Hepatocyte (in vitro differentiated cells): ENCODE measurements around the gene TNRC6A.
"Not testable (repeated sequence)": the region's sequence is repeated elsewhere in the genome, so short reads cannot be mapped to it uniquely, and the experiment has no call there.

Experiments
- EZH2 ChIP-seq: fragments of 200-600 bp; sonication (generic); IDR thresholded peaks from 2 replicates; pipeline ENCODE4 v1.6.1; 2016; ENCODE audit warnings: antibody characterized with exemption, mild to moderate bottlenecking, borderline replicate concordance
- EZH2phosphoT487 ChIP-seq: fragments of 200-600 bp; sonication (generic); IDR thresholded peaks from one replicate; pipeline ENCODE4 v1.6.1; 2018; ENCODE audit warnings: antibody characterized with exemption, mild to moderate bottlenecking, low read depth, moderate library complexity; ENCODE audit not compliant: unreplicated experiment, severe bottlenecking
- TF ChIP-seq, protein P1 (sequence below): fragments of 200-600 bp; sonication (generic); IDR thresholded peaks from 2 replicates; pipeline ENCODE4 v1.5.1; 2016; ENCODE audit warnings: antibody characterized with exemption, mild to moderate bottlenecking; ENCODE audit not compliant: poor library complexity

DNA sequence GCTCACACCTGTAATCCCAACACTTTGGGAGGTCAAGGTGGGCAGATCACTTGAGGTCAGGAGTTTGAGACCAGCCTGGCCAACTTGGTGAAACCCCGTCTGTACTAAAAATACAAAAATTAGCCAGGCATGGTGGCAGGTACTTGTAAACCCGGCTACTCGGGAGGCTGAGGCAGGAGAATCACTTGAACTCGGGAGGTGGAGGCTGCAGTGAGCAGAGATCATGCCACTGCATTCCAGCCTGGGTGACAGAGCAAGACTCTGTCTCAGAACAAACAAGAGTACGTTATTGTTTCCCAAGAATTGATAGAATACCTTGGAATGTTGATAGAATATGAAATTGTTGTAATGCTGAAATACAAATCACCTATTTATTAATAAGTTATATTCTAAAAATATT is 20.4 kb downstream of the TNRC6A start:
- TF ChIP-seq, protein P1, sequence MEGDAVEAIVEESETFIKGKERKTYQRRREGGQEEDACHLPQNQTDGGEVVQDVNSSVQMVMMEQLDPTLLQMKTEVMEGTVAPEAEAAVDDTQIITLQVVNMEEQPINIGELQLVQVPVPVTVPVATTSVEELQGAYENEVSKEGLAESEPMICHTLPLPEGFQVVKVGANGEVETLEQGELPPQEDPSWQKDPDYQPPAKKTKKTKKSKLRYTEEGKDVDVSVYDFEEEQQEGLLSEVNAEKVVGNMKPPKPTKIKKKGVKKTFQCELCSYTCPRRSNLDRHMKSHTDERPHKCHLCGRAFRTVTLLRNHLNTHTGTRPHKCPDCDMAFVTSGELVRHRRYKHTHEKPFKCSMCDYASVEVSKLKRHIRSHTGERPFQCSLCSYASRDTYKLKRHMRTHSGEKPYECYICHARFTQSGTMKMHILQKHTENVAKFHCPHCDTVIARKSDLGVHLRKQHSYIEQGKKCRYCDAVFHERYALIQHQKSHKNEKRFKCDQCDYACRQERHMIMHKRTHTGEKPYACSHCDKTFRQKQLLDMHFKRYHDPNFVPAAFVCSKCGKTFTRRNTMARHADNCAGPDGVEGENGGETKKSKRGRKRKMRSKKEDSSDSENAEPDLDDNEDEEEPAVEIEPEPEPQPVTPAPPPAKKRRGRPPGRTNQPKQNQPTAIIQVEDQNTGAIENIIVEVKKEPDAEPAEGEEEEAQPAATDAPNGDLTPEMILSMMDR: not testable (repeated sequence)
- not testable (repeated sequence) for TF ChIP-seq EZH2, EZH2phosphoT487
